Panc1 (cell line): ENCODE results near the gene CACNB1. TPM values are rescaled to one million over a fixed set of nuclear protein-coding genes. Genes with fewer than 3 reads are reported as not detected.

Experiments used
- ATAC-seq: fragments of 200-7000 bp; cut with Tn5 transposase; 2 replicates; pipeline ENCODE4 v1.9.1; 2020; ENCODE audit warnings: mild to moderate bottlenecking, moderate library complexity
- BruUV-seq: library from RNA; stranded (reverse); fragments of 400-500 nt; replicated peaks from 2 replicates; lab custom pipeline; 2021; lab: Mats Ljungman, UMichigan
- CTCF ChIA-PET: fragments of 300-600 bp; sonication (Branson Sonifier 250); formaldehyde crosslinking; loops from one replicate; lab custom pipeline; 2022; ENCODE audit warnings: antibody characterized with exemption; lab: Charles Lee
- POLR2A ChIA-PET: fragments of 300-600 bp; sonication (Branson Sonifier 250); formaldehyde crosslinking; loops from one replicate; lab custom pipeline; 2022; ENCODE audit warnings: antibody characterized with exemption; lab: Charles Lee
- DNase-seq: peaks from one replicate; pipeline ENCODE4 v3.0.0-alpha.2; 2010; ENCODE audit warnings: low read depth, low spot score
- H3K27ac ChIP-seq: 2 replicates; pipeline ENCODE4 v1.5.1; 2011; ENCODE audit warnings: mild to moderate bottlenecking, low read length, inconsistent platforms
- H3K27me3 ChIP-seq: fragments of 200-500 bp; sonication (Bioruptor generic); 2 replicates; pipeline ENCODE4 v1.6.0; 2014; ENCODE audit warnings: low read length, inconsistent platforms; ENCODE audit not compliant: control insufficient read depth, insufficient read depth
- H3K36me3 ChIP-seq: fragments of 200-500 bp; sonication (Bioruptor generic); 2 replicates; pipeline ENCODE4 v1.5.1; 2014; ENCODE audit warnings: inconsistent platforms, mild to moderate bottlenecking, low read length, moderate library complexity; ENCODE audit not compliant: control insufficient read depth, insufficient read depth
- H3K4me1 ChIP-seq: 2 replicates; pipeline ENCODE4 v1.5.1; 2011; ENCODE audit warnings: inconsistent platforms, mild to moderate bottlenecking, low read length, moderate library complexity; ENCODE audit not compliant: control insufficient read depth, insufficient read depth
- H3K4me3 ChIP-seq, 2 experiments: 2 replicates each; pipeline ENCODE4 v1.5.1; 2011 to 2012; ENCODE audit warnings: low read depth in 2 of 2, low read length in 2 of 2, mild to moderate bottlenecking in 2 of 2, inconsistent platforms in 1 of 2, moderate library complexity in 1 of 2
- H3K9me3 ChIP-seq: fragments of 200-500 bp; sonication (Bioruptor generic); 2 replicates; pipeline ENCODE4 v1.5.1; 2014; ENCODE audit warnings: low read depth, mild to moderate bottlenecking, inconsistent platforms, low read length, moderate library complexity; ENCODE audit not compliant: control insufficient read depth, insufficient read depth
- CTCF ChIP-seq: fragments of 450-650 bp; IDR thresholded peaks from 2 replicates; pipeline ENCODE4 v1.5.1; 2017; ENCODE audit warnings: mild to moderate bottlenecking
- POLR2AphosphoS5 ChIP-seq: IDR thresholded peaks from 2 replicates; pipeline ENCODE4 v1.6.1; 2012; ENCODE audit warnings: mild to moderate bottlenecking, low read depth, low read length, moderate library complexity
- REST ChIP-seq, 2 experiments: IDR thresholded peaks; 2 replicates each; pipeline ENCODE4 v1.6.1; 2011 to 2012; ENCODE audit warnings: low read depth in 2 of 2, control low read depth in 1 of 2, low read length in 1 of 2, mild to moderate bottlenecking in 1 of 2, moderate library complexity in 1 of 2; ENCODE audit not compliant: insufficient read depth in 1 of 2
- SIN3A ChIP-seq: IDR thresholded peaks from 2 replicates; pipeline ENCODE4 v1.6.1; 2012; ENCODE audit warnings: low read depth, mild to moderate bottlenecking, low read length, moderate library complexity, borderline replicate concordance; ENCODE audit not compliant: insufficient read depth
- TCF7L2 ChIP-seq: IDR thresholded peaks from 2 replicates; pipeline ENCODE4 v1.6.1; 2011; ENCODE audit warnings: mild to moderate bottlenecking, low read depth, low read length, inconsistent platforms
- in situ Hi-C: cut with HindIII; loops from 2 replicates; pipeline ENCODE4 v1.10.0; 2016; ENCODE audit warnings: low sequenced_read_pairs, low pct_unique_long_range_greater_than_20kb
- intact Hi-C: fragments of 100-400 bp; cut with micrococcal nuclease; formaldehyde crosslinking; loops from one replicate; pipeline ENCODE4 v1.10.0; 2022; ENCODE audit not compliant: unreplicated experiment
- total RNA-seq: library from RNA; stranded (reverse); gene quantifications from one replicate; pipeline ENCODE4 v1.2.1, GENCODE V29; 2021; ENCODE audit not compliant: unreplicated experiment

The CACNB1 gene
- total RNA-seq, 1 experiment from 2014 or later: 14.9 TPM

- Histone ChIP-seq H3K36me3 (no peaks in the 10 kb centered on the region), H3K9me3 (no peaks in the 10 kb centered on the region), H3K27me3 (no peaks in the 10 kb centered on the region), H3K4me3 (no peak overlapping the region), H3K27ac (no peak overlapping the region), H3K4me1 (no peaks in the 10 kb centered on the region)
- BruUV-seq: no TSS peak
- ChIA-PET CTCF (no interaction called here), POLR2A (no interaction called here)
- in situ Hi-C loops (no loop called here), intact Hi-C loops (no loop called here)
- no peak for DNase-seq
- no peak for TF ChIP-seq POLR2AphosphoS5
- TF ChIP-seq SIN3A: no peak
- TF ChIP-seq TCF7L2: no peak
- no peak for TF ChIP-seq CTCF
- no peak for TF ChIP-seq REST (IDR thresholded peaks at IDR 0.05; ENCODE audit: insufficient read depth in 1 of 2, low read depth in 2 of 2, low read length in 1 of 2)
- ATAC-seq: no peak
Observed at GRCh38 chr17:39143552-39144093, 53.8 kb downstream of the CACNB1 start.

- H3K27ac ChIP-seq: no peak overlapping the region
- in situ Hi-C loops (no loop called here), intact Hi-C loops (no loop called here)
- no peak for ATAC-seq
- no peak overlapping the region for H3K4me3 ChIP-seq
- TF ChIP-seq REST (IDR thresholded peaks at IDR 0.05; ENCODE audit: insufficient read depth in 1 of 2, low read depth in 2 of 2, low read length in 1 of 2) (no peak), SIN3A (no peak), TCF7L2 (no peak), CTCF (no peak), POLR2AphosphoS5 (no peak)
- no peaks in the 10 kb centered on the region for H3K9me3 ChIP-seq
- ChIA-PET POLR2A (no interaction called here), CTCF (no interaction called here)
- H3K27me3 ChIP-seq: no peaks in the 10 kb centered on the region
- no TSS peak for BruUV-seq
- no peaks in the 10 kb centered on the region for H3K4me1 ChIP-seq
- H3K36me3 ChIP-seq: no peaks in the 10 kb centered on the region
- DNase-seq: no peak
Observed at GRCh38 chr17:39141915-39142664, 55.4 kb downstream of the CACNB1 start.
